HepG2 (cell line): ENCODE measurements around the gene LCN12. TPM values are rescaled to one million over a fixed set of nuclear protein-coding genes. Genes with fewer than 3 reads are reported as not detected.

Experiments
- CBX5 ChIP-seq: sonication (generic); formaldehyde crosslinking; IDR thresholded peaks from 2 replicates; pipeline ENCODE4 v1.4.0; 2020; ENCODE audit warnings: missing genetic modification reagents, borderline replicate concordance
- CC2D1A ChIP-seq: sonication (generic); formaldehyde crosslinking; IDR thresholded peaks from 2 replicates; pipeline ENCODE4 v1.8.1; 2023; ENCODE audit warnings: mild to moderate bottlenecking, missing genetic modification reagents
- CSRNP1 ChIP-seq: sonication (generic); formaldehyde crosslinking; IDR thresholded peaks from 2 replicates; pipeline ENCODE4 v1.8.1; 2023; ENCODE audit warnings: mild to moderate bottlenecking, missing genetic modification reagents
- HIVEP1 ChIP-seq: sonication (generic); formaldehyde crosslinking; IDR thresholded peaks from 2 replicates; pipeline ENCODE4 v1.4.0; 2020; ENCODE audit warnings: mild to moderate bottlenecking, missing genetic modification reagents
- HNF4A ChIP-seq: sonication (generic); formaldehyde crosslinking; IDR thresholded peaks from 2 replicates; pipeline ENCODE4 v1.4.0; 2020; ENCODE audit warnings: missing genetic modification reagents
- MTERF4 ChIP-seq: sonication (generic); formaldehyde crosslinking; IDR thresholded peaks from 2 replicates; pipeline ENCODE4 v1.8.0; 2023; ENCODE audit warnings: mild to moderate bottlenecking, missing genetic modification reagents
- NFYB ChIP-seq: sonication (generic); formaldehyde crosslinking; IDR thresholded peaks from 2 replicates; pipeline ENCODE4 v1.4.0; 2020; ENCODE audit warnings: missing genetic modification reagents
- ONECUT2 ChIP-seq: sonication (generic); formaldehyde crosslinking; IDR thresholded peaks from 2 replicates; pipeline ENCODE4 v1.4.0; 2020; ENCODE audit warnings: missing genetic modification reagents
- RBM22 ChIP-seq: fragments of 200-400 bp; formaldehyde crosslinking; optimal IDR thresholded peaks from 2 replicates; pipeline ENCODE3; 2017; ENCODE audit warnings: mild to moderate bottlenecking, low read length, moderate library complexity
- RBM39 ChIP-seq: fragments of 200-400 bp; formaldehyde crosslinking; IDR thresholded peaks from one replicate; pipeline ENCODE4 v1.6.1; 2018; ENCODE audit warnings: antibody characterized with exemption, mild to moderate bottlenecking, low read depth, low read length; ENCODE audit not compliant: poor library complexity, severe bottlenecking
- RXRB ChIP-seq: IDR thresholded peaks from 2 replicates; pipeline ENCODE4 v1.6.1; 2016; ENCODE audit warnings: borderline replicate concordance, missing genetic modification reagents, missing compliant biosample characterization
- SIN3A ChIP-seq: IDR thresholded peaks from 2 replicates; pipeline ENCODE4 v1.6.1; 2011; ENCODE audit warnings: low read depth, mild to moderate bottlenecking, control low read depth, low read length, borderline replicate concordance
- SIX1 ChIP-seq: sonication (generic); formaldehyde crosslinking; IDR thresholded peaks from 2 replicates; pipeline ENCODE4 v1.4.0; 2020; ENCODE audit warnings: missing genetic modification reagents, borderline replicate concordance
- SMC3 ChIP-seq: IDR thresholded peaks from 2 replicates; pipeline ENCODE4 v1.6.1; 2011; ENCODE audit warnings: low read length, improper control_type of control experiment
- SRSF4 ChIP-seq: fragments of 200-400 bp; formaldehyde crosslinking; IDR thresholded peaks from one replicate; pipeline ENCODE4 v1.6.1; 2018; ENCODE audit warnings: mild to moderate bottlenecking, low read depth, low read length, moderate library complexity; ENCODE audit not compliant: poor library complexity, severe bottlenecking
- U2AF2 ChIP-seq: fragments of 200-400 bp; formaldehyde crosslinking; IDR thresholded peaks from 2 replicates; pipeline ENCODE4 v1.6.1; 2017; ENCODE audit warnings: low read depth, mild to moderate bottlenecking, low read length
- ZBTB21 ChIP-seq: sonication (generic); formaldehyde crosslinking; IDR thresholded peaks from 2 replicates; pipeline ENCODE4 v1.4.0; 2020; ENCODE audit warnings: missing genetic modification reagents
- ZBTB42 ChIP-seq: sonication (generic); formaldehyde crosslinking; IDR thresholded peaks from 2 replicates; pipeline ENCODE4 v1.5.0; 2020; ENCODE audit warnings: mild to moderate bottlenecking, missing genetic modification reagents
- ZBTB49 ChIP-seq: sonication (generic); formaldehyde crosslinking; IDR thresholded peaks from 2 replicates; pipeline ENCODE4 v1.4.0; 2020; ENCODE audit warnings: missing genetic modification reagents, borderline replicate concordance
- ZNF362 ChIP-seq: sonication (generic); formaldehyde crosslinking; IDR thresholded peaks from 2 replicates; pipeline ENCODE4 v1.4.0; 2020; ENCODE audit warnings: missing genetic modification reagents, mild to moderate bottlenecking, borderline replicate concordance
- ZNF501 ChIP-seq: sonication (generic); formaldehyde crosslinking; IDR thresholded peaks from 2 replicates; pipeline ENCODE4 v1.5.1; 2020; ENCODE audit warnings: mild to moderate bottlenecking, moderate library complexity, missing genetic modification reagents
- ZNF558 ChIP-seq: sonication (generic); formaldehyde crosslinking; IDR thresholded peaks from 2 replicates; pipeline ENCODE4 v1.9.0; 2022; ENCODE audit warnings: mild to moderate bottlenecking, missing genetic modification reagents, borderline replicate concordance
- ZNF562 ChIP-seq: sonication (generic); formaldehyde crosslinking; IDR thresholded peaks from 2 replicates; pipeline ENCODE4 v1.8.0; 2022; ENCODE audit warnings: missing genetic modification reagents, borderline replicate concordance
- ZNF580 ChIP-seq: IDR thresholded peaks from 2 replicates; pipeline ENCODE4 v1.6.1; 2016; ENCODE audit warnings: low read depth, borderline replicate concordance
- ZNF782 ChIP-seq: sonication (generic); formaldehyde crosslinking; IDR thresholded peaks from 2 replicates; pipeline ENCODE4 v1.4.0; 2020; ENCODE audit warnings: missing genetic modification reagents, mild to moderate bottlenecking, borderline replicate concordance
- polyA plus RNA-seq, 8 experiments: library from polyadenylated mRNA; depleted of rRNA in 3 of 8; stranded (reverse) in 7 of 8; unstranded in 1 of 8; fragments of >200 nt; fragmentation: Illumina TruSeq in 4 of 8; extraction: Trizol in 4 of 8; gene quantifications; 2 replicates each; pipeline versions ENCODE4 v1.2.1 to v1.2.3, GENCODE V29; 2011 to 2016; ENCODE audit warnings: low read depth in 4 of 8, missing spikeins in 1 of 8, mixed read lengths in 1 of 8; ENCODE audit not compliant: insufficient read depth in 1 of 8
- total RNA-seq, 5 experiments: library from RNA; depleted of rRNA; stranded (reverse); fragments of >200 nt; fragmentation: Illumina TruSeq; extraction: Trizol; gene quantifications; 2 replicates each; pipeline ENCODE4 v1.2.3, GENCODE V29; 2016; ENCODE audit warnings: low read depth in 1 of 5

The LCN12 gene
- total and polyA plus RNA-seq, 2 of the 13 experiments (the other 11 are each of a cell fraction or from before 2014, with no cell fraction given) = 3.4 to 6.9 TPM

DNA sequence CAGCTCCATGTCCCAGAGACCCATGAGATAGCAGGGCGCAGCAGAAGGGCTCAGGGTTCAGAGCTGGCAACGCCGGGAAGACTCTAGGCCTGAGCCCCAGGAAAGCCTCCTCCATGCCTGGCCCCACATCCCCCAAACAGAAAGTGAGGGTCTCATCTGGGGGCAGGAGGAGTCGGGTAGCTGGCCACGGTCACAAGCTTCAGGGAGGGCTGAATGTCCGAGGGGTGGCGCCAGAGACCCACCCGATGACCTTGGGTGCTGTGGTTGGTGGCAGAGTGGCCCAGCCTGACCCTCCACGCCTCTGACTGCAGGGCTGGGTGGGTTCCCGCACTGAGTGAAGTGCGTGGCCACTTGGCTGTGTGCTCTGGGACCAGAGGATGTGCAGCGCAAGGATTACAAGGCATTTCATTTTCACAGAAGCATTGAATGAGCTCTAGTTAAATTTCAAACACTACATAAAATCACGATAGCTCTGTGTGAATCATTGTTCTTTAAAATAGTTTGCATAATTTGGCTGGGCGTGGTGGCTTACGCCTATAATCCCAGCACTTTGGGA lies 4.0 kb upstream of the LCN12 start (continued):
- TF ChIP-seq RBM39 (no peak), CC2D1A (no peak), HNF4A (CRISPR knock-in tag) (peak; percentile 18; the same call in 1 of the 2 replicates), ZNF501 (CRISPR knock-in tag) (no peak), ZBTB21 (no peak), ZNF362 (CRISPR knock-in tag) (no peak), HIVEP1 (CRISPR knock-in tag) (no peak), RBM22 (no peak), SMC3 (peak; percentile 35; the same call in 1 of the 2 replicates), SRSF4 (no peak), CSRNP1 (CRISPR knock-in tag) (no peak), ZBTB42 (CRISPR knock-in tag) (no peak), ONECUT2 (CRISPR knock-in tag) (no peak), MTERF4 (CRISPR knock-in tag) (no peak), SIN3A (no peak), ZNF562 (no peak), ZNF558 (no peak), RXRB (CRISPR knock-in tag) (peak; percentile 66), ZNF580 (CRISPR knock-in tag) (peak; percentile 75; the same call in 1 of the 2 replicates), ZNF782 (CRISPR knock-in tag) (no peak), SIX1 (CRISPR knock-in tag) (no peak), U2AF2 (no peak), CBX5 (CRISPR knock-in tag) (peak; percentile 35; the same call in 1 of the 2 replicates), ZBTB49 (CRISPR knock-in tag) (no peak), NFYB (no peak)
